Body of pancreas (tissue), 4 donors: ENCODE data around the gene EXOC3.

Experiments
- CTCF ChIP-seq, 7 experiments: fragments of 450-650 bp in 4 of 7; fragments of 200-600 bp in 3 of 7; sonication (generic) in 3 of 7; IDR thresholded peaks; one replicate each; pipeline ENCODE4 v1.5.1; 2016 to 2019; ENCODE audit warnings: antibody characterized with exemption in 7 of 7
- POLR2A ChIP-seq, 3 donors: fragments of 450-650 bp; IDR thresholded peaks; one replicate each; pipeline ENCODE4 v1.6.1; 2016; ENCODE audit warnings: antibody characterized with exemption in 3 of 3, mild to moderate bottlenecking in 2 of 3

DNA sequence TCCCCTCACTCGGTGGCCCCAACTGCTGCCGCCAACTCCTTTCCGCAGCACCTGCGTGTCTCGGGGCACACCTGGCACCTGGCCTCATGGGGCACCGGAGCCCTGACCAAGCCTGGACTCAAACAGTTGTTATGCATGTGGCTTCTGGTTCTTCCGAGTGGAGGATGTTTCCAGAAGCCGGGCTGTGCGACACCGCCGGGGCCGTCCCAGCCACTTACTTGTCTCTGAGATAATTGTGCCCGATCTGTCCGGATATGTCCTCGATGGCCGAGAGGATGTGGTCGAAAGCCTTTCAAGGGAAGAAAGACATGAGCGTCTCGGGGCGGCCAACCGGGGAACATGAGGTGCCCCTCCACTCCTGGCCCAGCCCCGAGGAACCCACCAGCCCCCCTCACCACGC, 38.4 kb downstream of the EXOC3 start:
- TF ChIP-seq CTCF (IDR thresholded peaks at IDR 0.05), result no peak
- TF ChIP-seq POLR2A (IDR thresholded peaks at IDR 0.05), result no peak
